GM18505 (cell line): ENCODE measurements around the gene PCSK5.

Experiments used
- ATAC-seq: cut with Tn5 transposase; IDR thresholded peaks from one replicate; pipeline ENCODE4 v1.9.1; 2021; ENCODE audit not compliant: unreplicated experiment
- POLR2A ChIP-seq: IDR thresholded peaks from 4 replicates; pipeline ENCODE4 v1.6.1; 2011; ENCODE audit warnings: borderline replicate concordance; ENCODE audit not compliant: insufficient read depth, insufficient read length; ENCODE audit errors: extremely low read depth

PCSK5 gene

DNA sequence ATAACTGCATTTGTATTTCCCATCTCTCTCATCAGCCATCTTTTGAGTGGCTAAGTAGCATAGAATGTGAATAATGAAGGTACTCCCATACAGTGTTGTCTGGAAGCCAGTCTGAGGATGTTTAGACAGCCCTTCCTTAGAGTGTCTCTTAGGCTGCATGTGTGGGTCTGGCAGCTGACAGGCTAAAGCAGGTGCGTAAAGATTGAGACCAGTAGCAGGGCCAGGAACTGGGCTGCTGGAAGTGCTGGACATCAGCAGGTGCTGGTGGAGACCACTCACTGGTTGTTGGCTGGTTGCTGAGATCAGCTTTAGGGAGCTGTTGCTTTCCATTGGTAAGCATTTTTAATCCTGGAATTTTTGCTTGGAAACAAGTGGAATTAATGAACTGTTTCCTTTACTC, 197.5 kb downstream of the PCSK5 start:
- TF ChIP-seq POLR2A: no peak
- no peak for ATAC-seq

DNA sequence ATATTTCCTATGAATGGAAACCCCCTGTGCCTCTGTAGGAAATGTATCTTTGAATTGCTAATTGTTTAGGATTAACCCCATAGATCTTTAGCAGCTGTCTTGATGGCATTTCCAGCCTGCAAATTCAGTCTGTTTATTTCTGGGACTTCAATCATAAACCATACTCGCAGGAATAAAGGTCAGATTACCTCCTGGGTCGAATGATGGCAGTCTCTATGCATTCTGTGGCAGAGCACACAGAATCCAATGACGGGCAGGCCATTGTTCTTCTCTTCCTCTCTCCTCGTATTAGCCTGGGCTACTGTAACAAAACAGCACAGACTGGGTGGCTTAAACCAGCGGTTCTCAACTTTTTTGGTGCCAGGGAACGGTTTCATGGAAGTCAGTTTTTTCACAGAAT, 199.9 kb downstream of the PCSK5 start:
- ATAC-seq: no peak
- no peak for TF ChIP-seq POLR2A

DNA sequence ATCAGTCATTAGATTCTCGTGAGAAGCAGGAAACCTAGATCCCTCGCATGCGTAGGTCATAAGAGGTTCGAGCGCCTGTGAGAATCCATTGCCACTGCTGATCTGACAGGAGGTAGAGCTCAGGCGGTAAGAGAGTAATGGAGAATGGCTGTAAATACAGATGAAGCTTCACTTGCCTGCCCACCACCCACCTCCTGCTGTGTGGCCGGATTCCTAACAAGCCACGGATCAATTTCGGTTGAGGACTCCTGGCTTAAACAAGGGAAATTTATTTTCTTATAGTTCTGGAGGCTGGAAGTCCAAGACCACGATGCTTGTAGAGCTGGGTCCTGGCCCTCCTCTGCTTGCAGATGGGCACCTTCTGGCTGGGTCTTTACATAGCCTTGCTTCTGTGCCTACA, 200.4 kb downstream of the PCSK5 start:
- no peak for ATAC-seq
- TF ChIP-seq POLR2A: no peak

DNA sequence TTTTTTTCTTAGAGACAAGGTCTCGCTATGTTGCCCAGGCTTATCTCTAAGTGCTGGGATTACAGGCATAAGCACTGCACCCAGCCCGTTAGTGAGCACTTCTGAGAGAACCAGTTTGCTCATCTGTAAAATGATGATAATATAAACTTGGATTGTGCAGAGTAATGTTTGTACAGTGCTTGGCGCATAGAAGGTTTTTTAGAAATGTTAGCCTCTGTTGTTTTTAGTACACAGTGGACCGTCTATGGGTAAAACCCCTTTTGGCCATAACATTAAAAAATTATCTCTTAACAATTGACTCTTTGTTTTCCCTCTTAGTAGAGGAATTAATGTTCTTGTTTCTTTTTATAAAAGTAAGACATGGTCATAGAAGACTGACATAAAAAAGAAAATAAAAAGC, 202.1 kb downstream of the PCSK5 start:
- no peak for TF ChIP-seq POLR2A
- no peak for ATAC-seq

DNA sequence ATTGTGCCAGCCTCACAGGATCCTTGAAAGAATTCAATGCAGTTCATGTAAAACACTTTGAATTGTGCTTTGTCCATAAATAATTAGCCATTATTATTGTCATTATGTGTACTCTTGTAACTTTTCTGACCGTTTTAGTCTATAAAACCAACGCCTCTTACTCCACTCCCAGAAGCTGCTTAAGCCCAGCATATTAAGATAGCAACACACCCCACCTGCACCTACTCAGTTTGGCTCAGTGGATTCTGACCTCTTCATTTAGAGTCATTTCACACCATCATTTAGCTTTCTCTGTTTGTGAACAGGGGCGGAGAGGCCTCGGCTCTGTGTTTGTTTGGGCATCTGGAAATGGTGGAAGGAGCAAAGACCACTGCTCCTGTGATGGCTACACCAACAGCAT, 205.1 kb downstream of the PCSK5 start:
- TF ChIP-seq POLR2A: no peak
- ATAC-seq: no peak

DNA sequence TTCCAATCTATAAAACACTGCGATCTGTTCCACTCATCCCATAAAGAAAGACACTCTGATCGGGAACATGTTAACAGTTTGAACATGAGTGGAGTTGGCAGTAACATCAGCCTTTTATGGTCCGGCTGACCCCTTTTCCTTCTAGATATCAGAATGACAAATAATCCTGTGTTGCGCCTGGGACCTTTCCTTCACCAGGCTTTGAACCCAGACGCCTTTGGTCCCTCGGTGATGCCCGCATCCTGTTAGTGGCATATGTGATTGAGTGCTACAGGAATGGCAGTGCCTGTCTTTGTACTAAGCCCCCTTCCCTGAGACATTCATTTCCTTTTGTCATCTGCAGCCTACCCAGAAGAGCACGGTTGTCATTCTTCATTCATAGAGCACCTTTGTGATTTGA, 209.0 kb downstream of the PCSK5 start:
- TF ChIP-seq POLR2A: no peak
- no peak for ATAC-seq

DNA sequence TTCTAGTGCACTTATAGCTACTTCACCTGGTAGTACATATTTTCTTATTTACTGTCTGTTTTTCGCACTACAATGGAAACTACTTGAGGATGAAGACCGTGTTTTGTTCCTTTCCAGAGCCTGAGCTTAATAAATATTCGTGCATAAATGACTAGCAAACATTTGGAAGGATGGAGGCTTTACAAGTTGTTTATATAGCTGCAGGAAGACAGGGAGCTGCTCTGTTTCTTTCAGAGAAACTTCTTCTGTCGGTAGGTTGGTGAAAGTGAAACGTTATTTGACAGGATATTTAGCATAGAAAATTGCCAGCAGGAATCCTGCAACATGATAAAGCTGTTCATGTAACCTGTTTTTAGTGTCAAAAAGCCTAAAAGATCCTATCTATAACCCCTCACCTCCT, 210.6 kb downstream of the PCSK5 start:
- no peak for TF ChIP-seq POLR2A
- ATAC-seq: no peak

DNA sequence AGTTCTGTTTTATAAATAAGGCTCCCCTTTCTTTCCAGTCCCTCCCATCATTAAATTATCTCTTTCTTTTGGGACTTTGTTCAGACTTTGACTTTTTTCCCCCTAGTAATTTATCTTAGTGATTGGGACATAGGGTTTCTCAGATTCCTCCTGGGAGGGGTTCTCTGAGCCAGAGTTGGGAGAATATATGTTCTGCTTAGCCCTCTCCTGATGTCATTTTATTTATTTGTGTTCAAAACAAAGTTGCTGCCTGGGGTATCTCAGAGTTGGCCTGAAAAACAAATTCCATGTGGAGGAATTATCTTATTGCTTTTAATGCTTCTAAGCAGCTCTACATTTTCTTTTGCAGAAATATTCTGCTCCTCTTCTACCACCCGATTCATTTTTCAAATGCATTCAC, 211.0 kb downstream of the PCSK5 start:
- ATAC-seq: no peak
- TF ChIP-seq POLR2A: no peak

DNA sequence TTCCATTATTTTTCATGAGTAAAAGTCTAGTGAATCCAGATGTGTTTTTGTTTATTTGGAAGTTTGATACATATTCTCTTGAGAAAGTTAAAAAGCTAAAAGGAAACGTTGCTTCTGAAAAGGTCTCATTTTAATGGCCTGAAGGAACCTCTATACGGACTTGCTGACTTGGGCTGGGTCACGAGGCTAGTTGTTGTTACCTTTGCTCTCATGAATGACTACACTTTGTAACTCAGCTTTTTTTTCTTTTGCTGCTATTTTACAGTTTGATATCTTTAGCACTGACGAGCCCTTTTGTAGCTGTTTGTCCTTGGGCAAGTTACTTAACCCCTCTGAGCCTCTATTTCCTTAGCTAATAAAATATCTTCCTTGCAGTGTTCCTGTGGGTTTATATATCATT, 211.5 kb downstream of the PCSK5 start:
- ATAC-seq: no peak
- TF ChIP-seq POLR2A: no peak

DNA sequence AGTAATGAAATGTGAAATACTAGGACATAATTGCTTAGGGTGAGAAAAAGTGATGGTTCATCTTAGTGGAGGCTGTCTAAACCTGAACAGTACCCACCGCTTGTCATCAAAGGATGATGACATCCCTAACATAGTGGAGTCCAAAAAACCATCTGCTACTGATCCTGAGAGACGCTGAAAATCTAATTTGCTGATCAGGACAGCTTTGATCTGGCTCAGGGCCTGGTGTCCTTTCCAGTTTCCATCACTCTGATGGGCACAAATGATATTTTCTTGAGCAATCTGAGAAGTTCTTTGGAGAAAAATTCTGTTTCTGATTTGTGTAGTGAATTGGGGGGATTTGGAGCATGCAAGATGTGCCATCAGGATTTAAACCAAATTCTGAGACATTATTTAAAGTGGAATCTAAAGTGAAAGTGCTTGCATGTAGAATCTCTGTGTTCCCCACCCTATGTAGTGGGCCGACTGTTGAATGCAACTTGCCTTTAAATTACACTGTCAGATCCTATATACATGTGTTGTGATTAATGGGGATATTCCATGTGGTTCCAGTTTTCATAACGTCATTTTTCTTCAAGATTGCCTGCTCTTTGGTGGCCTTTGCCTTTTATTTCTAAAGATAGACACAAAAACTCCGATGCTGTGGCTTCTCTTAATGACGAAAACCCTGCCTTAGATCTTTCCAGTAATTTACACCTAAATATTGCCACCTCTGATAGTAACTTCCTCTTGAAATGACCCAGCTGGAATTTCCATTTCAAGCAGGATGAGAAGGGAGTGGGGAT, 213.2 kb downstream of the PCSK5 start:
- no peak for ATAC-seq
- TF ChIP-seq POLR2A: no peak

DNA sequence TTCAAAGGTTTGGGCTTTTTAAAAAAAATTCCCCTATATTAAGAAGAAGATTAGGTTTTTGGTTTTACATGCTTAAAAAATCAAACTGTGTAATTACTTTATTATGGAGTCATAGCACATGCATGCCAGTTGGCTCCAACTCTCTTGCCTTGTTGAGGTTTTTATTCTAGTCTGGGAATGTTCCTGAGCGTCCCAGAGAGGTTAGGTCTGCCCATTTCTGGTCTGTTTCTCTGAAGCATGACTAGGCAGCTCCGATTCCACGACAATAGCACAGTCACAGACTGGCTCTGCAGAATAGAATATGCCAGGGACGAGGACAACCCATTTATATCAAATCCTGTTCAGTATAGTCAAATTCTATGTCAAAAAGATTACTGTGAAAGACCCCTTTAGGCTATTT, 217.0 kb downstream of the PCSK5 start:
- ATAC-seq: no peak

DNA sequence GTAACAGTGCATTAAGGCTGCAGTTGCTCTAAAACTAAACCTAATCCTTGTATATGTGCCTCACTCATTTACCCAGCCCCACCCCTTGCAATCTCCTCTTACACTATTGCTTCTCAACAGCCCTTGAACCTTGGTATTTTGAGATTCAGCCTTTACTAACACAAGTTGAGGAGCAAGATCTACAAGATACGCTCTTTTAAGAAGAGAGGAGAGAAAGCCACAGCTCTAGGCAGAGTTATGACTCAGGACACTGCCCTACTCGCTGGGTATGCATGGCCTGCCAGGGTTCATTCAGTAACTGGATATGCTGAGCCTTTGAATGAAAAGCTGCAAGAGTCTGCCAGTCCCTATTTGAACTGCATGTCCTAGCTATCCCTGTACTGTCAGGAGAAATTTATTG, 219.5 kb downstream of the PCSK5 start:
- ATAC-seq: no peak

More for the DNA sequence above, 217.0 kb downstream of the PCSK5 start:
- TF ChIP-seq POLR2A: no peak

DNA sequence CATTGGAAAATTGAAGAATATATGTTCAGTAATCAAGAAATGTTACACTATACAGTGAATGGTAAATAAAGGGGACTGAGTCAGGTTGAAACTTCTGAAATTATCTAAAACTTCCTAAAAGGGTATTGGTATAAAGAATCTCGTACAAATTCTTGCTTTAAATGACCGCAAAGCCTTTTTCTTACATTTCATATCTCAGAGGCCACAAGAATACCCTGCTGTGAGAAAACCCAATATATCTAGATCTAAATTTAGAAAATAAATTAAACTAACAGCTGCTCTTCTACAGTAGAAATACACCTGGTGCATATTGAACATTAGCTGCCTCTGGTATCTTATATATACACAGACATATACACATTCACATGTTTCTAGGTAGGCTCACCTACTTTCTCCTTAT, 221.7 kb downstream of the PCSK5 start:
- no peak for TF ChIP-seq POLR2A
- ATAC-seq: no peak

More for the DNA sequence above, 219.5 kb downstream of the PCSK5 start:
- no peak for TF ChIP-seq POLR2A

DNA sequence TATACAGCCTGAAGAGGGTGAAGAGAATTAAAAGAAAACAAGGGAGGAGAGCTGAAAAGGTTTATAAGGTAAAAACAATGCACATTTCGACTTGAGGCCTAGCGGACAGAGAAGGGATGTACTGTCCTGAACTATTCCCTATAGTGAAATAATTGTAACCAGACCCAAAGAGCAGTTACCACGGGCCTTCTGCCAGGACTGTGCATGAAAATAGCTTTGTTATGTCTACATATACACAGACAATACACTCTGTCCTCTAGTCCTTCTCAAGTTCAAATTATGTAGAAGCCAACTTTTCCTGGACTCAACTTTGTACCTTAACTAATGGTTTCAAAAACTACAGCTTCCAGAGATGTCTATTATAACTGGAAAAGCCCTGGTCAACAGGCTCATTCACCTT, 223.7 kb downstream of the PCSK5 start:
- no peak for ATAC-seq
- no peak for TF ChIP-seq POLR2A

DNA sequence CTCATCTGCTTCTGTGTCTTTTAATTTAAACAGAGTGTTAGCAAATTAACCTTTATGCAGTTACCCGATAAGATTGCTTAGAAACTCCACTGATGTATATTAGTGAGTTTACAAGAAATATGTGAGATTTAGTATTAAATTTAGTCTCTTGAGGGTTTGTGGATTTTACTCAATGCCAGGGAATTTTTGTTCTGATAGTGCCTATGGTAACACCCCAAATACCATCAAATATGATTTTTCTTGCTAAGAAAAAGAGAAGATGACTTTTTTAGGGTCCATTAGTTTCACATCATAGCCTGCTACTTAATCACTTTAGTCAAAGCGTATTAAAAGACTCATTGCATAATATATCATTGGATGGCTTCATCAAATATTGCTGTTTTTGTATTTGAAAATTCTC, 224.9 kb downstream of the PCSK5 start:
- no peak for TF ChIP-seq POLR2A
- no peak for ATAC-seq
